ENCODE results near the gene VAV1. TPM values are rescaled to one million over a fixed set of nuclear protein-coding genes. Genes with fewer than 3 reads are reported as not detected.
A peak's percentile ranks its signal among the peaks of the same experiment; 100 is the strongest.
"Not testable (repeated sequence)": the region's sequence is repeated elsewhere in the genome, so short reads cannot be mapped to it uniquely, and the experiment has no call there.

VAV1 gene
- total RNA-seq, 1 donor from 2014 or later = 90.4 TPM

DNA sequence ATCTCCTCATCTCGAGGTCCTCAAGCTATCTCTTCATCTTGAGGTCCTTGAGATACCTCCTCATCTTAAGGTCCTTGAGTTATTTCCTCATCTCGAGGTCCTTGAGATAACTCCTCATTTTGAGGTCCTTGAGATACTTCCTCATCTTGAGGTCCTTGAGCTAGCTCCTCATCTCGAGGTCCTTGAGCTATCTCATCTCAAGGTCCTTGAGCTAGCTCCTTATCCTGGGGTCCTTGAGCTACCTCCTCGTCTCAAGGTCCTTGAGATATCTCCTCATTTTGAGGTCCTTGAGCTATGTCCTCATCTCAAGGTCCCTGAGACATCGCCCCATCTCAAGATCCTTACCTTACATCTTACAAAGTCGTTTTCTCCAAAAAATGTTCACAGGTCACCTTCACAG is 18.7 kb downstream of the VAV1 start:
- Mint-ChIP-seq H3K36me3 (ENCODE audit: low read depth) (peaks cover 55% of the 10 kb centered on the region), H3K27ac (peak overlapping the region; percentile 44), H3K4me3 (no peak overlapping the region), H3K9me3 (peaks cover 11% of the 10 kb centered on the region), H3K27me3 (ENCODE audit: insufficient read depth) (no peaks in the 10 kb centered on the region), H3K4me1 (ENCODE audit: low read depth) (peaks cover 55% of the 10 kb centered on the region)
- intact Hi-C loops (cut with micrococcal nuclease) = no loop called here
- DNase-seq (ENCODE audit: low spot score) = no peak

DNA sequence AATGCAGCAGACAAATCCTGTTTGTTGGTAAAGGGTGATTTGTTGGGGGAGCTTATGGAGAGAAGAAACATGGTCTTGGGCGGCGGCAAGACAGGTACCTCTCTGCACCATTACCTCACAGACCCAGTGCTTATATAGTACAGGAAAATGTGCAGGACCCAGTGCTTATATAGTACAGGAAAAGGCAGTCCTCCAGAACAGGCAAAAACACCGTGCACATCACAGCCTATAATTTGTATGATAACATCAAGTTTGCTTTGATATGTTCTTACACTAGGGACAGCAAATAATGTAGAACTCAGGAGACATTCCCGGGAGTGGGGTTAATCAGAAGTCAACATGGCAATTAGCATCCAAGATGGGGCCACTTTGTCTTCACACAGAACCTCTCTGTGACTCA is 20.9 kb downstream of the VAV1 start:
- DNase-seq (ENCODE audit: low spot score) = no peak
- Mint-ChIP-seq H3K4me1 (ENCODE audit: low read depth) (peaks cover 67% of the 10 kb centered on the region), H3K27ac (no peak overlapping the region), H3K27me3 (ENCODE audit: insufficient read depth) (no peaks in the 10 kb centered on the region), H3K4me3 (no peak overlapping the region), H3K36me3 (ENCODE audit: low read depth) (peaks cover 57% of the 10 kb centered on the region), H3K9me3 (peaks cover 11% of the 10 kb centered on the region)
- intact Hi-C loops (cut with micrococcal nuclease) = no loop called here

GRCh38 chr19:6793973-6794372 is 21.5 kb downstream of the VAV1 start:
- DNase-seq (ENCODE audit: low spot score) = no peak
- H3K4me1 Mint-ChIP-seq (ENCODE audit: low read depth) = peaks cover 66% of the 10 kb centered on the region
- intact Hi-C loops (cut with micrococcal nuclease) = no loop called here
- no peak overlapping the region for H3K4me3 Mint-ChIP-seq
- peaks cover 55% of the 10 kb centered on the region for H3K36me3 Mint-ChIP-seq (ENCODE audit: low read depth)
- no peak overlapping the region for H3K27ac Mint-ChIP-seq
- H3K27me3 Mint-ChIP-seq (ENCODE audit: insufficient read depth) = no peaks in the 10 kb centered on the region
- H3K9me3 Mint-ChIP-seq = peaks cover 11% of the 10 kb centered on the region

- no peak for DNase-seq (ENCODE audit: low spot score)
- H3K4me3 Mint-ChIP-seq = no peak overlapping the region
- H3K27me3 Mint-ChIP-seq (ENCODE audit: insufficient read depth) = no peaks in the 10 kb centered on the region
- H3K36me3 Mint-ChIP-seq (ENCODE audit: low read depth) = peaks cover 59% of the 10 kb centered on the region
- no peak overlapping the region for H3K27ac Mint-ChIP-seq
- peaks cover 11% of the 10 kb centered on the region for H3K9me3 Mint-ChIP-seq
- H3K4me1 Mint-ChIP-seq (ENCODE audit: low read depth) = peaks cover 72% of the 10 kb centered on the region
- intact Hi-C loops (cut with micrococcal nuclease) = no loop called here
Measured at GRCh38 chr19:6794686-6795431, 22.4 kb downstream of the VAV1 start.

GRCh38 chr19:6796278-6796677 is 23.8 kb downstream of the VAV1 start:
- peaks cover 81% of the 10 kb centered on the region for H3K4me1 Mint-ChIP-seq (ENCODE audit: low read depth)
- H3K9me3 Mint-ChIP-seq = peaks cover 11% of the 10 kb centered on the region
- intact Hi-C loops (cut with micrococcal nuclease) = no loop called here
- H3K27ac Mint-ChIP-seq = peak overlapping the region; percentile 76
- DNase-seq (ENCODE audit: low spot score) = no peak
- peaks cover 58% of the 10 kb centered on the region for H3K36me3 Mint-ChIP-seq (ENCODE audit: low read depth)
- H3K4me3 Mint-ChIP-seq = no peak overlapping the region
- H3K27me3 Mint-ChIP-seq (ENCODE audit: insufficient read depth) = no peaks in the 10 kb centered on the region

GRCh38 chr19:6797646-6798045 is 25.1 kb downstream of the VAV1 start:
- peaks cover 11% of the 10 kb centered on the region for H3K9me3 Mint-ChIP-seq
- peaks cover 49% of the 10 kb centered on the region for H3K36me3 Mint-ChIP-seq (ENCODE audit: low read depth)
- no peak for DNase-seq (ENCODE audit: low spot score)
- intact Hi-C loops (cut with micrococcal nuclease) = no loop called here
- peak overlapping the region; percentile 42 for H3K27ac Mint-ChIP-seq
- H3K4me1 Mint-ChIP-seq (ENCODE audit: low read depth) = peaks cover 81% of the 10 kb centered on the region
- no peak overlapping the region for H3K4me3 Mint-ChIP-seq
- no peaks in the 10 kb centered on the region for H3K27me3 Mint-ChIP-seq (ENCODE audit: insufficient read depth)

DNA sequence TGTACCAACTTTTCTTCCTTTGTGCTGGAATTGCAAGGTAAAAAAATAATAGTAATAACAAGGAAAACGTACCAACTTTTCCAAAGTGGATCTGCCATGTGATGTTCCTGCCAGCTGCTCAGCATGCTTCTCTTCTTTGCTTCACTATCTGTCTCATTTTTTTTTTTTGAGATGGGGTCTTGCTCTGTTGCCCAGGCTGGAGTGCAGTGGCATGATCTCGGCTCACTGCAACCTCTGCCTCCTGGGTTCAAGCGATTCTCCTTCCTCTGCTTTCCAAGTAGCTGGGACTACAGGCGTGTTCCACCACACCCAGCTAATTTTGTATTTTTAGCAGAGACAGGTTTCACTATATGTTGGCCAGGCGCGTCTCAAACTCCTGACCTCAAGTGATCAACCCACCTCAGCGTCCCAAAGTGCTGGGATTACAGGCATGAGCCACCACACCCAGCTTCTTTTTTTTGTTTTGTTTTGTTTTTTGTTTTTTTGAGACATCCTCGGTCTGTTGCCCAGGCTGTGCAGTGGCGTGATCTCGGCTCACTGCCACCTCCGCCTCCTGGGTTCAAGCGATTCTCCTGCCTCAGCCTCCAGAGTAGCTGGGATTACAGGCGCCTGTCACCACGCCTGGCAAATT is 27.8 kb downstream of the VAV1 start:
- intact Hi-C loops (cut with micrococcal nuclease) = loop anchor here (5.0 kb wide), 1 partner anchor 128 kb away; the partner anchor contains the start of gene TNFSF14
- peaks cover 74% of the 10 kb centered on the region for H3K4me1 Mint-ChIP-seq (ENCODE audit: low read depth)
- peak overlapping the region; percentile 99 for H3K27ac Mint-ChIP-seq
- not testable (repeated sequence) for H3K27me3 Mint-ChIP-seq (ENCODE audit: insufficient read depth); DNase-seq (ENCODE audit: low spot score); H3K9me3 Mint-ChIP-seq
- H3K36me3 Mint-ChIP-seq (ENCODE audit: low read depth) = peaks cover 29% of the 10 kb centered on the region
- peak overlapping the region; percentile 92 for H3K4me3 Mint-ChIP-seq

DNA sequence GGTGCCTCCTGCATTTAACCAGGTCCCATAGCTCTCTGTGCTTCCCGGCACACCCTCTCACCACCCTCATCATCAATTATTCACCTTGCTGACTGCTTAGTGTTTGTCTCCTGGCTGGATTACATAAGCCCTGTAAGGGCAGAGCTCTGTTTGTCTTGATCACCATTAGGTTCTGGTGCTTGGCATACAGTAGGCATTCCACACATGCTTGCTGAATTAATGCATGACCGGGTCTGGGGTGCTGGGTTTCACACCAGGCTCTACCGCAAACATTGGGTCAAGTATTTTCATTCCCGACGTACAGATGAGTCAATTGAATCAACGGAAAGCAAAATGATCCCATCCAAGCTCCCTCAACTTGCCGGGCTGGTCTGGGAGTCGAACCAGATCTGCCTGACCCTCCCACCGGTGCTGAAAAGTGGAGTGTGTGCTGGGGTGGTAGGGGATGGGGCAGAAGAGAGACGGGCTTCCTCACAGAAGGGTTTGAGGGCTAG is 28.5 kb downstream of the VAV1 start:
- intact Hi-C loops (cut with micrococcal nuclease) = loop anchor here (1.0 to 5.0 kb wide), 3 partner anchors 28 to 129 kb away; partner anchors contain the start of genes SH2D3A and TNFSF14
- Mint-ChIP-seq H3K4me3 (peak overlapping the region; percentile 92), H3K27ac (peak overlapping the region; percentile 99), H3K27me3 (ENCODE audit: insufficient read depth) (no peaks in the 10 kb centered on the region), H3K4me1 (ENCODE audit: low read depth) (peaks cover 67% of the 10 kb centered on the region), H3K36me3 (ENCODE audit: low read depth) (peaks cover 25% of the 10 kb centered on the region), H3K9me3 (no peaks in the 10 kb centered on the region)
- no peak for DNase-seq (ENCODE audit: low spot score)

DNA sequence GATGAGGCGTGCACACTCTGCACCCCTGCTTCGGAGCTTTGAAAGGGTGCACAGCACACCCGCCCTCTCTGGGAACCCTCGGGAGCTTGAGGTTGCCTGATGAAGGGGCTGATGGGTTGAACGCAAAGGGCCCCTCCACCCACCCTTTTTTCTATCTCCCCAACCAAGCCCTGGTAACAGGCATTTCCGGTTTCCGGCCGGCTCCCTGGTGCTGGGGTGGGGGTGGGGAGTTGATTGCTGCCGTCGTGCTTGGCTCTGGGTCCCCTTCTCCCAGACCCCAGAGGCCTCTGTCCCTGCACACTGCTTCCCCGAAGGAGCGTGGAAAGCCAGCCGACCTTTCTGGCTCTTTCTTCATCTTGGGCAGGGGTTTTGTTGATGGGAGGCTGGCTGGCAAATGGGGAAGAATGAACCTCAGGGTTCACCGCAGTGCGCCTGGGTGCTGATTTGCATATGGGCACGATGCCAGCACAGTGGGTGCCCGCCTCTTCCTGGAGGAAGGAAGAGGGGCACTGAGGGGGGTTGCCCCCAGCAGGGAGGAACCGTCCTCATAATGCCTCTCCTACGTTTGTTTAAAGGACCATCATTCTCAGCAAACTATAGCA is 29.1 kb downstream of the VAV1 start:
- H3K4me3 Mint-ChIP-seq = peak overlapping the region; percentile 92
- H3K27me3 Mint-ChIP-seq (ENCODE audit: insufficient read depth) = no peaks in the 10 kb centered on the region
- intact Hi-C loops (cut with micrococcal nuclease) = loop anchor here (1.0 to 5.0 kb wide), 6 partner anchors 13 to 129 kb away; partner anchors contain the start of genes SH2D3A and TNFSF14
- peak; percentile 72 for DNase-seq (ENCODE audit: low spot score)
- no peaks in the 10 kb centered on the region for H3K9me3 Mint-ChIP-seq
- H3K4me1 Mint-ChIP-seq (ENCODE audit: low read depth) = peaks cover 61% of the 10 kb centered on the region
- peaks cover 24% of the 10 kb centered on the region for H3K36me3 Mint-ChIP-seq (ENCODE audit: low read depth)
- H3K27ac Mint-ChIP-seq = peak overlapping the region; percentile 99

GRCh38 chr19:6802336-6803035 is 30.0 kb downstream of the VAV1 start:
- intact Hi-C loops (cut with micrococcal nuclease) = loop anchor here (1.0 to 5.0 kb wide), 4 partner anchors 12 to 130 kb away; partner anchors contain the start of gene TNFSF14
- peak; percentile 65 for DNase-seq (ENCODE audit: low spot score)
- H3K27me3 Mint-ChIP-seq (ENCODE audit: insufficient read depth) = no peaks in the 10 kb centered on the region
- H3K4me1 Mint-ChIP-seq (ENCODE audit: low read depth) = peaks cover 55% of the 10 kb centered on the region
- peak overlapping the region; percentile 98 for H3K27ac Mint-ChIP-seq
- H3K9me3 Mint-ChIP-seq = no peaks in the 10 kb centered on the region
- H3K36me3 Mint-ChIP-seq (ENCODE audit: low read depth) = peaks cover 28% of the 10 kb centered on the region
- peak overlapping the region; percentile 86 for H3K4me3 Mint-ChIP-seq

GRCh38 chr19:6803036-6803404 is 30.5 kb downstream of the VAV1 start:
- intact Hi-C loops (cut with micrococcal nuclease) = loop anchor here (5.0 kb wide), 1 partner anchor 131 kb away; the partner anchor contains the start of gene TNFSF14
- DNase-seq (ENCODE audit: low spot score) = no peak
- no peaks in the 10 kb centered on the region for H3K27me3 Mint-ChIP-seq (ENCODE audit: insufficient read depth)
- peaks cover 52% of the 10 kb centered on the region for H3K4me1 Mint-ChIP-seq (ENCODE audit: low read depth)
- peak overlapping the region; percentile 86 for H3K4me3 Mint-ChIP-seq
- no peaks in the 10 kb centered on the region for H3K9me3 Mint-ChIP-seq
- peaks cover 28% of the 10 kb centered on the region for H3K36me3 Mint-ChIP-seq (ENCODE audit: low read depth)
- H3K27ac Mint-ChIP-seq = peak overlapping the region; percentile 98

DNA sequence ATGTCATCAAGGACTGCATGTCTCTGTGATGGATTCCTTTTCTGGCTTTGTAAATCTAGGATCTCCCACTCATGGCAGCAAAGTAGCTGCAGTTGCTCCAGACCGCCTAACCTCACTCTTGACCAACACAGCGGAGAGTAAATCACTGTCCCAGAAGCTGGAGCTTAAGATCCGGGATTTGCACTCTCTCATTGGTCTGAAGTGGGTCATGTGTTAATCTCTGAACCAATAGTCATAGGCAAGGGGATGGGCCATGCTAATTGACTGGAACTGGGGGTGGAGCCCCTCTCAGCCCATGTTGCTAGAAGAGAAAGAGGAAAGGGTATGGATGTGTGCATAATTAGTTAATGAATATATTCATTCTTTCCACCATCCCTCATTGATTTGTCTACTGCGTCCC is 34.0 kb downstream of the VAV1 start:
- intact Hi-C loops (cut with micrococcal nuclease) = no loop called here
- Mint-ChIP-seq H3K9me3 (peaks cover 4% of the 10 kb centered on the region), H3K27me3 (ENCODE audit: insufficient read depth) (no peaks in the 10 kb centered on the region), H3K4me1 (ENCODE audit: low read depth) (peaks cover 41% of the 10 kb centered on the region), H3K36me3 (ENCODE audit: low read depth) (peaks cover 28% of the 10 kb centered on the region), H3K27ac (peak overlapping the region; percentile 60), H3K4me3 (no peak overlapping the region)
- DNase-seq (ENCODE audit: low spot score) = no peak
